ENCODE measurements around the gene NRXN3. TPM values are rescaled to one million over a fixed set of nuclear protein-coding genes. Genes with fewer than 3 reads are reported as not detected.

NRXN3 gene
- total and polyA plus RNA-seq, 2 of the 13 experiments (the other 11 are each of a cell fraction or from before 2014, with no cell fraction given), result 0.03 TPM; not detected in 1

DNA sequence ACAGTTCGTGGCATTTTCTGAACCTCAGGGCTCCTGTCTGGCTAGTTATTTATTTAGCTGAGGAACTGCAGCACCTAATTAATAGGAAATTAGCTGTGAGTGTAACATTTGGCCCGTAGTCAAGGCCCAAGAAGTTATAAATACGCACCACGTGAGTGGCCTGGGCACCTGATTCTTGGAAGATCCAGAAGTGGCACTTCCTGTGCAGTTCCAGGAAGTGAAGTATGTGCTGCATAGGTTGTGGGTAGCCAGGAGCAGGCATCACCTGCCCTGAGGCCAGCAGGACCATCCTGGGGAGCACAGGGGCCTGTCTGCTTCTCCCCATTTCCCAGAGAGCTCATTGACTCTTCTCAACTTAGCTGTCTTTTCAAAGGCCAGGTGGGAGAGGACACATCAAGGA, 255.6 kb downstream of the NRXN3 start:
- Histone ChIP-seq H3K9ac (ENCODE audit: insufficient read depth, low read depth, low read length) (no peak overlapping the region), H3K4me1 (ENCODE audit: insufficient read depth, low read length) (no peaks in the 10 kb centered on the region), H3K4me2 (ENCODE audit: low read depth, low read length) (no peak overlapping the region), H3K9me3 (ENCODE audit: low read length) (no peaks in the 10 kb centered on the region), H3K79me2 (ENCODE audit: insufficient read depth, low read length) (no peaks in the 10 kb centered on the region), H3K27me3 (ENCODE audit: control insufficient read depth in 1 of 2, insufficient read depth in 2 of 2, low read length in 2 of 2) (no peaks in the 10 kb centered on the region; a peak in 1 of 5 replicates), H3K36me3 (replicated peaks in 1 of 2; ENCODE audit: control insufficient read depth in 1 of 2, insufficient read depth in 2 of 2, low read length in 2 of 2) (no peaks in the 10 kb centered on the region), H3K4me3 (replicated peaks in 1 of 3; ENCODE audit: insufficient read depth in 1 of 3, low read depth in 2 of 3, low read length in 3 of 3) (no peak overlapping the region), H2AFZ (ENCODE audit: low read length) (no peak overlapping the region), H3K27ac (ENCODE audit: extremely low read length, insufficient read depth, low read length) (no peak overlapping the region), H4K20me1 (ENCODE audit: insufficient read depth, low read length) (no peaks in the 10 kb centered on the region)
- in situ Hi-C loops (cut with HindIII; ENCODE audit: extremely low pct_ligation_motif_present, low pct_unique_long_range_greater_than_20kb), result no loop called here
- intact Hi-C loops (cut with micrococcal nuclease; ENCODE audit: unreplicated experiment), result no loop called here
- TF ChIP-seq, protein P1, sequence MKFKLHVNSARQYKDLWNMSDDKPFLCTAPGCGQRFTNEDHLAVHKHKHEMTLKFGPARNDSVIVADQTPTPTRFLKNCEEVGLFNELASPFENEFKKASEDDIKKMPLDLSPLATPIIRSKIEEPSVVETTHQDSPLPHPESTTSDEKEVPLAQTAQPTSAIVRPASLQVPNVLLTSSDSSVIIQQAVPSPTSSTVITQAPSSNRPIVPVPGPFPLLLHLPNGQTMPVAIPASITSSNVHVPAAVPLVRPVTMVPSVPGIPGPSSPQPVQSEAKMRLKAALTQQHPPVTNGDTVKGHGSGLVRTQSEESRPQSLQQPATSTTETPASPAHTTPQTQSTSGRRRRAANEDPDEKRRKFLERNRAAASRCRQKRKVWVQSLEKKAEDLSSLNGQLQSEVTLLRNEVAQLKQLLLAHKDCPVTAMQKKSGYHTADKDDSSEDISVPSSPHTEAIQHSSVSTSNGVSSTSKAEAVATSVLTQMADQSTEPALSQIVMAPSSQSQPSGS (CRISPR knock-in tag; IDR thresholded peaks at IDR 0.05), result no peak
- TF ChIP-seq, protein P2, sequence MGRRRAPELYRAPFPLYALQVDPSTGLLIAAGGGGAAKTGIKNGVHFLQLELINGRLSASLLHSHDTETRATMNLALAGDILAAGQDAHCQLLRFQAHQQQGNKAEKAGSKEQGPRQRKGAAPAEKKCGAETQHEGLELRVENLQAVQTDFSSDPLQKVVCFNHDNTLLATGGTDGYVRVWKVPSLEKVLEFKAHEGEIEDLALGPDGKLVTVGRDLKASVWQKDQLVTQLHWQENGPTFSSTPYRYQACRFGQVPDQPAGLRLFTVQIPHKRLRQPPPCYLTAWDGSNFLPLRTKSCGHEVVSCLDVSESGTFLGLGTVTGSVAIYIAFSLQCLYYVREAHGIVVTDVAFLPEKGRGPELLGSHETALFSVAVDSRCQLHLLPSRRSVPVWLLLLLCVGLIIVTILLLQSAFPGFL (CRISPR knock-in tag; IDR thresholded peaks at IDR 0.05), result no peak
- TF ChIP-seq SYNCRIP (IDR thresholded peaks at IDR 0.05; ENCODE audit: insufficient read depth, low read depth, low read length), result no peak
- no peak for TF ChIP-seq THAP11 (CRISPR knock-in tag; IDR thresholded peaks at IDR 0.05)
- ATAC-seq (no peak), DNase-seq (ENCODE audit: low spot score) (no peak), FAIRE-seq (no peak)
- no TSS peak for BruUV-seq (replicated peaks)
- CTCF ChIA-PET (ENCODE audit: low intra/inter-chr PET ratio, low total read pairs), result no interaction called here
- WGBS (ENCODE audit: low lambda C conversion rate), result 0% methylated on average over 4 of the region's 4 CpGs
- POLR2A ChIA-PET, result no interaction called here

DNA sequence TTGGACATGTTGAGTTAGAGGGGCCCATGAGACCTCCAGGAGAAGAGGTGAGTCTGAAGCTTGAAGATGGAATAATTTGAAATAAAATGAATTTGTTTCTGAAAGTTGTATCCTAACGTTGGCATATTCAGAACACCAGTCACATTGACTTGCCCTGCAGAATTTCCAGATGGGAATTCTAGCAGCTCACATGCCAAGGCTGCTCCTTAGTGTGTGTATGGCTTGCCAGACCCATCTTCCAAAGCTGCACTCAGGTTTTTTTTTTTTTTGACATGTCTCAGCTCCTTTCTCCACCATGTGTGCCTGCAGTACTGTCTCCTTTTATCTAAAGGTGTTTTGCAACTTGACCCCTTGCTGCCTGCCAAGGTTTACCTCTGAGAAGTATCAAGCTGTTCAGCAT, 261.9 kb downstream of the NRXN3 start:
- in situ Hi-C loops (cut with HindIII; ENCODE audit: extremely low pct_ligation_motif_present, low pct_unique_long_range_greater_than_20kb) (no loop called here), intact Hi-C loops (cut with micrococcal nuclease; ENCODE audit: unreplicated experiment) (no loop called here)
- Histone ChIP-seq H4K20me1 (ENCODE audit: insufficient read depth, low read length) (no peaks in the 10 kb centered on the region), H3K27ac (ENCODE audit: extremely low read length, insufficient read depth, low read length) (no peak overlapping the region), H3K9me3 (ENCODE audit: low read length) (no peaks in the 10 kb centered on the region), H3K4me3 (replicated peaks in 1 of 3; ENCODE audit: insufficient read depth in 1 of 3, low read depth in 2 of 3, low read length in 3 of 3) (no peak overlapping the region), H3K9ac (ENCODE audit: insufficient read depth, low read depth, low read length) (no peak overlapping the region), H3K79me2 (ENCODE audit: insufficient read depth, low read length) (no peaks in the 10 kb centered on the region), H3K4me1 (ENCODE audit: insufficient read depth, low read length) (no peaks in the 10 kb centered on the region), H2AFZ (ENCODE audit: low read length) (no peak overlapping the region), H3K27me3 (ENCODE audit: control insufficient read depth in 1 of 2, insufficient read depth in 2 of 2, low read length in 2 of 2) (no peaks in the 10 kb centered on the region; a peak in 1 of 5 replicates), H3K4me2 (ENCODE audit: low read depth, low read length) (no peak overlapping the region), H3K36me3 (replicated peaks in 1 of 2; ENCODE audit: control insufficient read depth in 1 of 2, insufficient read depth in 2 of 2, low read length in 2 of 2) (no peaks in the 10 kb centered on the region)
- ATAC-seq, result no peak
- no peak for FAIRE-seq
- 0% methylated on average over 1 of the region's 1 CpG for WGBS (ENCODE audit: low lambda C conversion rate)
- ChIA-PET CTCF (ENCODE audit: low intra/inter-chr PET ratio, low total read pairs) (no interaction called here), POLR2A (no interaction called here)
- no TSS peak for BruUV-seq (replicated peaks)
- DNase-seq (ENCODE audit: low spot score), result no peak
- no peak for TF ChIP-seq ADNP (CRISPR knock-in tag; IDR thresholded peaks at IDR 0.05)
- no peak for TF ChIP-seq ZSCAN12 (CRISPR knock-in tag; IDR thresholded peaks at IDR 0.05)
- TF ChIP-seq CHD4 (IDR thresholded peaks at IDR 0.05; ENCODE audit: borderline replicate concordance, low read length), result no peak
- TF ChIP-seq CEBPG (CRISPR knock-in tag; IDR thresholded peaks at IDR 0.05), result no peak
- TF ChIP-seq HIVEP1 (CRISPR knock-in tag; IDR thresholded peaks at IDR 0.05), result no peak
- TF ChIP-seq, protein P3, sequence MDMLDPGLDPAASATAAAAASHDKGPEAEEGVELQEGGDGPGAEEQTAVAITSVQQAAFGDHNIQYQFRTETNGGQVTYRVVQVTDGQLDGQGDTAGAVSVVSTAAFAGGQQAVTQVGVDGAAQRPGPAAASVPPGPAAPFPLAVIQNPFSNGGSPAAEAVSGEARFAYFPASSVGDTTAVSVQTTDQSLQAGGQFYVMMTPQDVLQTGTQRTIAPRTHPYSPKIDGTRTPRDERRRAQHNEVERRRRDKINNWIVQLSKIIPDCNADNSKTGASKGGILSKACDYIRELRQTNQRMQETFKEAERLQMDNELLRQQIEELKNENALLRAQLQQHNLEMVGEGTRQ (IDR thresholded peaks at IDR 0.05; ENCODE audit: low read depth, low read length), result no peak
- TF ChIP-seq, protein P3 (CRISPR knock-in tag; IDR thresholded peaks at IDR 0.05; ENCODE audit: borderline replicate concordance), result no peak
- TF ChIP-seq, protein P4, sequence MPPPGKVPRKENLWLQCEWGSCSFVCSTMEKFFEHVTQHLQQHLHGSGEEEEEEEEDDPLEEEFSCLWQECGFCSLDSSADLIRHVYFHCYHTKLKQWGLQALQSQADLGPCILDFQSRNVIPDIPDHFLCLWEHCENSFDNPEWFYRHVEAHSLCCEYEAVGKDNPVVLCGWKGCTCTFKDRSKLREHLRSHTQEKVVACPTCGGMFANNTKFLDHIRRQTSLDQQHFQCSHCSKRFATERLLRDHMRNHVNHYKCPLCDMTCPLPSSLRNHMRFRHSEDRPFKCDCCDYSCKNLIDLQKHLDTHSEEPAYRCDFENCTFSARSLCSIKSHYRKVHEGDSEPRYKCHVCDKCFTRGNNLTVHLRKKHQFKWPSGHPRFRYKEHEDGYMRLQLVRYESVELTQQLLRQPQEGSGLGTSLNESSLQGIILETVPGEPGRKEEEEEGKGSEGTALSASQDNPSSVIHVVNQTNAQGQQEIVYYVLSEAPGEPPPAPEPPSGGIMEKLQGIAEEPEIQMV (CRISPR knock-in tag; IDR thresholded peaks at IDR 0.05; ENCODE audit: low read depth), result no peak
- no peak for TF ChIP-seq ZNF33B (CRISPR knock-in tag; IDR thresholded peaks at IDR 0.05)
- TF ChIP-seq NFIB (CRISPR knock-in tag; IDR thresholded peaks at IDR 0.05; ENCODE audit: borderline replicate concordance), result no peak

Measured in HepG2 (cell line).